ENCODE results near the gene S100A16. TPM values are rescaled to one million over a fixed set of nuclear protein-coding genes. Genes with fewer than 3 reads are reported as not detected.

S100A16 gene
- total RNA-seq, 2 experiments from 2014 or later: not detected

DNA sequence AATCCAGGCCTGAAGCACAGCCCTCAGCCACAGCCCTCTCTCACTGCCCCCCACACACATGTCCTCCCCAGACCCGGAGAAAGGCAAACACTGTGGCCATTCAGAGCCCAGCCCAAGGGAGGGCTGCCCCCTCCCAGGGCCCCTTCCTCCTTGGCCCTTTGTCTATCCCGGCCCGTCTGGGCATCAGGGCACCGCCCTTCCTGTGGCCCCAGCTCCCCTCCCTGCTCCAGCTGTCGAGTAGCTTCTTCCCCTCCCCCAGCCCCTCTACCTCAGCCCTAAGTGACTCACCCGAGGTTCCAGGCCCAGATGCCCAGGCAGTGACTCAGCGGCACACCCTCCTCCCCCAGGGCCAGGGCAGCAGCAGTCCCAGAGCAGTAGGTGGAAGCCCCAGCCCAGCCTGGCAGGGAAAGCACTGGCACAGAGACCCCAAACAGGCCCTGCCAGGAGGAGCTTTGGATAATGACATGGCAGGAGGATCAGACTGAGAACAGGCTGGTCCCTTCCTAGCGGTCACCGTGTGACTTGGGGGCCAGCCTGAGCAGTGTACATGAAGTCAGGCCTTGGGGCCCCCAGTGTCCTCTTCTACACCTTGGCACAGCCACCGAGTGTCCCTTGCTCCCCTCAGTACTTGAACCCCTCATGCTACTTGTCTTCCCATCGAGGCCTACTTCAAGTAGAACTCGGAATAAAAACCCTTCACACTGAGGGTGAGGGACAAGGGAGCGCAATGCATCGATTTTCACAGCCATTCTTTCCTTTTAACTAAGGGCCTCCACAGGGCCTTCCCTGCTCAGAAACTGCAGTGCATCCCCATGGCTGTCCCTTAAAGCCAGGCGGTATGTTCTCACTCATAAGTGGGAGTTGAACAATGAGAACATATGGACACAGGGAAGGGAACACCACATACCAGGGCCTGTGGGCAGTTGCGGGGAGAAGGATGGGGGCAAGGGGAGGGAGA lies 46.2 kb downstream of the S100A16 start:
- Histone ChIP-seq H2AFZ (ENCODE audit: low read length) (no peak overlapping the region), H3K4me2 (ENCODE audit: low read length) (no peak overlapping the region), H3K36me3 (ENCODE audit: insufficient read depth, low read length) (no peaks in the 10 kb centered on the region), H4K20me1 (ENCODE audit: insufficient read depth, low read length) (no peaks in the 10 kb centered on the region), H3K9me2 (ENCODE audit: insufficient read depth, low read length) (no peaks in the 10 kb centered on the region), H3K9me3 (ENCODE audit: low read length) (no peaks in the 10 kb centered on the region), H3K4me3 (ENCODE audit: low read depth, low read length, poor library complexity, severe bottlenecking) (no peak overlapping the region), H3K4me1 (ENCODE audit: insufficient read depth, low read length, poor library complexity, severe bottlenecking) (peaks cover 4% of the 10 kb centered on the region), H3K79me2 (ENCODE audit: insufficient read depth, low read depth, low read length) (no peaks in the 10 kb centered on the region), H3K27ac (ENCODE audit: low read depth, low read length, poor library complexity, severe bottlenecking) (no peak overlapping the region)
- DNase-seq (ENCODE audit: low spot score): no peak
- intact Hi-C loops (cut with micrococcal nuclease; ENCODE audit: unreplicated experiment): no loop called here
- ChIA-PET CTCF (ENCODE audit: unreplicated experiment) (no interaction called here), POLR2A (interaction anchor here (0.6 kb wide), 1 partner anchor 65 kb away, joined by 3 read pairs; no protein-coding TSS in a partner anchor)
- no TSS peak for BruUV-seq (replicated peaks)
- TF ChIP-seq EZH2phosphoT487 (IDR thresholded peaks at IDR 0.05; ENCODE audit: borderline replicate concordance, low read depth, low read length) (no peak), CTCF (conservative IDR thresholded peaks at IDR 0.05; ENCODE audit: low read length) (no peak)

GRCh38 chr1:153565529-153566374 lies 47.2 kb downstream of the S100A16 start, which contains the start of gene S100A2:
S100A2 (minus strand) TSS chr1:153565844; CDS start chr1:153563877, 1,967 bp downstream.
- no peaks in the 10 kb centered on the region for H3K79me2 ChIP-seq (ENCODE audit: insufficient read depth, low read depth, low read length)
- H3K9me3 ChIP-seq (ENCODE audit: low read length): no peaks in the 10 kb centered on the region
- TF ChIP-seq EZH2phosphoT487 (IDR thresholded peaks at IDR 0.05; ENCODE audit: borderline replicate concordance, low read depth, low read length) (no peak), CTCF (conservative IDR thresholded peaks at IDR 0.05; ENCODE audit: low read length) (no peak)
- H3K4me1 ChIP-seq (ENCODE audit: insufficient read depth, low read length, poor library complexity, severe bottlenecking): peaks cover 4% of the 10 kb centered on the region
- H2AFZ ChIP-seq (ENCODE audit: low read length): peak within 1 kb of the TSS; percentile 8; the same call in 1 of the 2 replicates
- intact Hi-C loops (cut with micrococcal nuclease; ENCODE audit: unreplicated experiment): no loop called here
- H4K20me1 ChIP-seq (ENCODE audit: insufficient read depth, low read length): no peaks in the 10 kb centered on the region
- no peak for DNase-seq (ENCODE audit: low spot score)
- no peak within 1 kb of the TSS for H3K27ac ChIP-seq (ENCODE audit: low read depth, low read length, poor library complexity, severe bottlenecking)
- H3K36me3 ChIP-seq (ENCODE audit: insufficient read depth, low read length): no peaks in the 10 kb centered on the region
- no peak within 1 kb of the TSS for H3K4me2 ChIP-seq (ENCODE audit: low read length)
- H3K9me2 ChIP-seq (ENCODE audit: insufficient read depth, low read length): no peaks in the 10 kb centered on the region
- H3K4me3 ChIP-seq (ENCODE audit: low read depth, low read length, poor library complexity, severe bottlenecking): no peak within 1 kb of the TSS
- BruUV-seq (replicated peaks): no TSS peak
- CTCF ChIA-PET (ENCODE audit: unreplicated experiment): no interaction called here
- POLR2A ChIA-PET: no interaction called here
